ENCODE data around the gene TOR1AIP2. TPM values are rescaled to one million over a fixed set of nuclear protein-coding genes. Genes with fewer than 3 reads are reported as not detected.

Gene TOR1AIP2
- total RNA-seq, 1 experiment from 2014 or later = 73.9 TPM

GRCh38 chr1:179831225-179831624, 46.4 kb downstream of the TOR1AIP2 start:
- Histone ChIP-seq H3K27me3 (ENCODE audit: insufficient read depth, low read length) (no peaks in the 10 kb centered on the region), H3T11ph (ENCODE audit: low read length) (no peak overlapping the region), H2AK5ac (ENCODE audit: insufficient read length, low read length) (no peak overlapping the region), H2AFZ (ENCODE audit: low read length) (no peak overlapping the region), H3K79me2 (ENCODE audit: insufficient read depth, low read length) (no peaks in the 10 kb centered on the region), H3K4me2 (ENCODE audit: insufficient read depth, insufficient read length, low read length) (no peak overlapping the region), H2BK5ac (ENCODE audit: insufficient read length, low read length) (no peak overlapping the region), H3K4ac (ENCODE audit: low read depth, low read length) (no peak overlapping the region), H4K8ac (replicated peaks; ENCODE audit: insufficient read length, low read depth, low read length) (no peak overlapping the region), H3K9ac (ENCODE audit: extremely low read depth, insufficient read length, low read length) (no peak overlapping the region), H2BK120ac (ENCODE audit: low read depth, low read length, poor library complexity, severe bottlenecking) (no peak overlapping the region), H4K91ac (ENCODE audit: insufficient read length, low read depth, low read length) (no peak overlapping the region), H4K5ac (ENCODE audit: insufficient read length, low read depth, low read length) (no peak overlapping the region), H3K4me1 (ENCODE audit: insufficient read depth, low read length) (no peaks in the 10 kb centered on the region), H3K23ac (ENCODE audit: insufficient read length, low read depth, low read length) (no peak overlapping the region), H2BK15ac (ENCODE audit: low read depth, low read length) (no peak overlapping the region), H3K56ac (ENCODE audit: insufficient read length, low read depth, low read length) (no peak overlapping the region), H3K27ac (ENCODE audit: insufficient read length, low read depth, low read length) (no peak overlapping the region), H4K20me1 (ENCODE audit: control insufficient read depth, insufficient read depth, insufficient read length) (no peaks in the 10 kb centered on the region), H2BK12ac (ENCODE audit: insufficient read length, low read depth, low read length) (no peak overlapping the region), H3K18ac (ENCODE audit: insufficient read length, low read depth, low read length) (no peak overlapping the region), H3K9me3 (ENCODE audit: control insufficient read depth, low read depth, low read length) (no peaks in the 10 kb centered on the region), H3K79me1 (ENCODE audit: insufficient read depth, low read depth, low read length, poor library complexity, severe bottlenecking) (no peaks in the 10 kb centered on the region), H3K23me2 (ENCODE audit: insufficient read length, low read depth, low read length, poor library complexity, severe bottlenecking) (no peaks in the 10 kb centered on the region), H2BK20ac (ENCODE audit: low read depth, low read length, poor library complexity, severe bottlenecking) (no peak overlapping the region), H3K14ac (ENCODE audit: insufficient read depth, low read length) (no peak overlapping the region)
- Mint-ChIP-seq H3K9me3 (no peaks in the 10 kb centered on the region), H3K4me3 (no peak overlapping the region), H3K27ac (no peak overlapping the region), H3K27me3 (ENCODE audit: low read depth) (peaks cover 2% of the 10 kb centered on the region; the same call in 1 of the 2 replicates), H3K36me3 (ENCODE audit: insufficient read depth in 1 of 3, low read depth in 3 of 3) (peaks cover 0 to 3% (median 2%) of the 10 kb centered on the region in 3 experiments; a peak in 3 of 7 replicates), H3K4me1 (peaks cover 22 to 31% of the 10 kb centered on the region in 2 experiments)
- no CpG with 5 or more reads among the region's 3 CpGs for WGBS (ENCODE audit: extremely low coverage, insufficient read length, low lambda C conversion rate)
- TF ChIP-seq CTCF (conservative IDR thresholded peaks at IDR 0.05) = no peak
- DNase-seq = no peak

All from H9 (cell line).